ENCODE data around the gene EPAS1.

The EPAS1 gene

GRCh38 chr2:46306330-46306751 lies 9.1 kb downstream of the EPAS1 start:
- no peak for TF ChIP-seq CTCF (IDR thresholded peaks at IDR 0.05; ENCODE audit: borderline replicate concordance, control extremely low read depth, extremely low read depth, insufficient read depth, missing control alignments)
- in situ Hi-C loops (cut with MboI; ENCODE audit: low sequenced_read_pairs, unreplicated experiment) = no loop called here
- DNase-seq (ENCODE audit: low spot score) = no peak

DNA sequence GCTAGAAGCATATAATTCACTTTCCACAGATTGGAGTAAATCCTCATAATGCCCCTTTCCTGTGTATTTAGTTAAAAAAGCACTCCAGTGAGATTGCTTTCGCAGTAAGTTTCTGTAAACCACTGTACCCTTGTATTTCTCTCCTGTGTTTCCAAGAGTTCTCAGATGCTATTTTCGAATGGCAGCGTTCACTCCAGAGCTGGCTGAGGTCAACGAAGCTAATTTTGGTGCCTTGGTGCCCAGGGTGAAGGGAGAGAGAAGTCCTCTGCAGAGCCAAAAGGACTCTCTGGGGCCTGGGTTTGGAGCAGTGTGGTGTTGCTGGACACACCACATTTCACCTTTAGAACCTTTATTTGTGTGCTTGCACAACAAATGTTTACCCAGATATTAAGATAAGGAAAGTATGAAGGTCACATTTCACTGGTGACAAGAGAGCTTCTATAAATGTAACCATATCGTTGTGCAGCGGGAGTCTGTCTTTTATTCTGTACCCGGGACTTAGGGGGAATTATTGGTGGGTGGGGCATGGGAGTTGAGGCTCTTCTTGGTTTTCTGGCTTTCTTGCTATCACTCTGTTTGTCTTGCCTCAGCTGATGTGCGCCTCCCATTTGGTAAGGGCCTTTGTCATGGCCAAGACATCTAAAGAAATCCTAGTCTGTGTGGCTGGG lies 9.9 kb downstream of the EPAS1 start:
- TF ChIP-seq CTCF (IDR thresholded peaks at IDR 0.05; ENCODE audit: borderline replicate concordance, control extremely low read depth, extremely low read depth, insufficient read depth, missing control alignments) = no peak
- no peak for DNase-seq (ENCODE audit: low spot score)
- in situ Hi-C loops (cut with MboI; ENCODE audit: low sequenced_read_pairs, unreplicated experiment) = no loop called here

GRCh38 chr2:46308081-46308480 lies 10.9 kb downstream of the EPAS1 start:
- in situ Hi-C loops (cut with MboI; ENCODE audit: low sequenced_read_pairs, unreplicated experiment) = no loop called here
- no peak for DNase-seq (ENCODE audit: low spot score)
- no peak for TF ChIP-seq CTCF (IDR thresholded peaks at IDR 0.05; ENCODE audit: borderline replicate concordance, control extremely low read depth, extremely low read depth, insufficient read depth, missing control alignments)

- in situ Hi-C loops (cut with MboI; ENCODE audit: low sequenced_read_pairs, unreplicated experiment) = no loop called here
- TF ChIP-seq CTCF (IDR thresholded peaks at IDR 0.05; ENCODE audit: borderline replicate concordance, control extremely low read depth, extremely low read depth, insufficient read depth, missing control alignments) = no peak
- DNase-seq (ENCODE audit: low spot score) = no peak
Measured at GRCh38 chr2:46308629-46309028, 11.4 kb downstream of the EPAS1 start.

GRCh38 chr2:46309052-46309953 lies 12.1 kb downstream of the EPAS1 start:
- in situ Hi-C loops (cut with MboI; ENCODE audit: low sequenced_read_pairs, unreplicated experiment) = no loop called here
- no peak for DNase-seq (ENCODE audit: low spot score)
- no peak for TF ChIP-seq CTCF (IDR thresholded peaks at IDR 0.05; ENCODE audit: borderline replicate concordance, control extremely low read depth, extremely low read depth, insufficient read depth, missing control alignments)

GRCh38 chr2:46310446-46310845 lies 13.2 kb downstream of the EPAS1 start:
- in situ Hi-C loops (cut with MboI; ENCODE audit: low sequenced_read_pairs, unreplicated experiment) = no loop called here
- DNase-seq (ENCODE audit: low spot score) = no peak
- no peak for TF ChIP-seq CTCF (IDR thresholded peaks at IDR 0.05; ENCODE audit: borderline replicate concordance, control extremely low read depth, extremely low read depth, insufficient read depth, missing control alignments)

All from GM13976 (cell line).